Small intestine (tissue), 7 donors: Measurements from ENCODE around the gene RBM17. TPM values are rescaled to one million over a fixed set of nuclear protein-coding genes. Genes with fewer than 3 reads are reported as not detected.
A peak's percentile ranks its signal among the peaks of the same experiment; 100 is the strongest.

Experiments used
- DNase-seq, 2 donors: peaks; one replicate each; pipeline versions ENCODE4 v3.0.0 to v3.0.0-alpha.2; 2013
- FAIRE-seq: peaks from 2 replicates; lab custom pipeline; 2012; peaks lifted over from hg19 to GRCh38; lab: Jason Lieb, UNC
- H3K27ac ChIP-seq, 3 donors: one replicate each; pipeline ENCODE4 v1.5.1; 2013; ENCODE audit warnings: low read length in 2 of 3, mild to moderate bottlenecking in 2 of 3, control low read depth in 1 of 3, inconsistent platforms in 1 of 3, low read depth in 1 of 3, moderate library complexity in 1 of 3
- H3K27me3 ChIP-seq, 3 donors: one replicate each; pipeline ENCODE4 v1.6.1; 2013; ENCODE audit warnings: low read length in 3 of 3, inconsistent platforms in 1 of 3; ENCODE audit not compliant: control insufficient read depth in 3 of 3, insufficient read depth in 3 of 3
- H3K36me3 ChIP-seq, 3 donors: one replicate each; pipeline ENCODE4 v1.6.1; 2013; ENCODE audit warnings: low read length in 3 of 3, inconsistent platforms in 1 of 3, low read depth in 1 of 3, mild to moderate bottlenecking in 1 of 3, moderate library complexity in 1 of 3; ENCODE audit not compliant: control insufficient read depth in 3 of 3, insufficient read depth in 2 of 3
- H3K4me1 ChIP-seq, 3 donors: one replicate each; pipeline ENCODE4 v1.6.1; 2013; ENCODE audit warnings: low read length in 2 of 3, inconsistent platforms in 1 of 3, low read depth in 1 of 3, mild to moderate bottlenecking in 1 of 3, moderate library complexity in 1 of 3; ENCODE audit not compliant: control insufficient read depth in 3 of 3, insufficient read depth in 2 of 3
- H3K4me3 ChIP-seq, 3 donors: one replicate each; pipeline ENCODE4 v1.5.1; 2013; ENCODE audit warnings: low read length in 3 of 3, control low read depth in 1 of 3, inconsistent platforms in 1 of 3, low read depth in 1 of 3, mild to moderate bottlenecking in 1 of 3, moderate library complexity in 1 of 3
- H3K9me3 ChIP-seq, 2 donors: one replicate each; pipeline ENCODE4 v1.6.1; 2013; ENCODE audit warnings: low read depth in 1 of 2, low read length in 1 of 2; ENCODE audit not compliant: control insufficient read depth in 2 of 2, insufficient read depth in 1 of 2
- WGBS, 3 donors: extraction: QIAGEN DNeasy Blood & Tissue Kit; methylation state at CpG; one replicate each; pipeline ENCODE4 v1.1.7; 2013; 5-methylcytosine and 5-hydroxymethylcytosine counted together
- polyA plus RNA-seq, 4 donors: library from polyadenylated mRNA; stranded (reverse) in 3 of 4; unstranded in 1 of 4; fragments of 200-250 nt in 3 of 4; fragments of 120-200 nt in 1 of 4; gene quantifications; one replicate each; pipeline versions ENCODE4 v1.2.1 to v1.2.3, GENCODE V29; 2013
- donor health status: healthy with polysubstance abuse.
- donor health status: control.
- donor health status: control.
- donor health status: Bipolar disorder and iron deficiency.
- donor health status: healthy.

The RBM17 gene
- polyA plus RNA-seq, 4 donors, result 45.7 to 102 (median 73.9) TPM

DNA sequence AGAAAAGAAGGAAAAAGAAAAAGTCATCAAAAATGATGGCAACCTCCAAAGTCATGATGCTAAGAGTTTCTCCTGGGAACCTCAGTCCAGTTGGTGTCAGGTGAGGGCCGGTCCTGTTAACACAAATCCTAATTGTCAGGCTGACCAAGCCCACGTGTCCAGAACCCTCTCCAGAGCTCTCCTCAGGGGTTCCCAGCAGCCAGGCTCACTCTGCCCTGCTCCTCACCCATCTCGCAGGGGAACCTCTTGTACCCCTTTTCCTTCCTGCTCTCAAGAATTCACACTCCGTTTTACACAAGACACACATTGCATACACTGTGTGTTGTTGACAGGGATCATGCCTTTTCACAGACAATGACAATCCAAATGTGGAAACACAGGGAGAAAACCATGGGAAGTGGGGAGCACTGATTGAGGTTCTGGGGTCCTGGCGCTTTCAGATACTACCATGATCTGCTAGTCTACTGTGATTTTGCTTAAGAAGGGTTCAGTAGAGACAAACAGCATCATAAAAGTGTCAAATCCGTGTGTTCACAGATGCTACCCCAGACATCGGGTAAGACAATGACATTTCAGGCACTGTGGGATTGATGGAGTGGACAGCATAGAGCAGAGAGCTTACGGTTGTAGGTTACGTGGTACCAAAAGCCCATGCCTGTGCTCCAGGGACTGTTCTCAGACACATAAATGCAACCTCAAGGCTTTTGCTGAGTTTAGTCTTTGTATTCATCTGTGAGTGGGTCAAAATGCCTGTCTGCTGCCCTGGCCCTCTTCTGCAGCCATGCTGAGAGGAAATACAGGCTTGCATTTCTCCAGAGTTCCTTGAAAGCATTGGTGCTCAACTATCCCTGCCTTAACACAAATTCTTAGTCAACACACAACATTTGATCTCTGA lies 42.7 kb upstream of the RBM17 start:
- Histone ChIP-seq H3K27ac (no peak overlapping the region), H3K9me3 (no peaks in the 10 kb centered on the region), H3K4me1 (no peaks in the 10 kb centered on the region), H3K4me3 (no peak overlapping the region), H3K27me3 (peaks cover 0 to 11% (median 0%) of the 10 kb centered on the region in 3 donors), H3K36me3 (no peaks in the 10 kb centered on the region)
- FAIRE-seq (no peak), DNase-seq (no peak)
- 69 to 71% (median 71%) methylated on average over 9 of the region's 9 CpGs for WGBS, 3 donors

DNA sequence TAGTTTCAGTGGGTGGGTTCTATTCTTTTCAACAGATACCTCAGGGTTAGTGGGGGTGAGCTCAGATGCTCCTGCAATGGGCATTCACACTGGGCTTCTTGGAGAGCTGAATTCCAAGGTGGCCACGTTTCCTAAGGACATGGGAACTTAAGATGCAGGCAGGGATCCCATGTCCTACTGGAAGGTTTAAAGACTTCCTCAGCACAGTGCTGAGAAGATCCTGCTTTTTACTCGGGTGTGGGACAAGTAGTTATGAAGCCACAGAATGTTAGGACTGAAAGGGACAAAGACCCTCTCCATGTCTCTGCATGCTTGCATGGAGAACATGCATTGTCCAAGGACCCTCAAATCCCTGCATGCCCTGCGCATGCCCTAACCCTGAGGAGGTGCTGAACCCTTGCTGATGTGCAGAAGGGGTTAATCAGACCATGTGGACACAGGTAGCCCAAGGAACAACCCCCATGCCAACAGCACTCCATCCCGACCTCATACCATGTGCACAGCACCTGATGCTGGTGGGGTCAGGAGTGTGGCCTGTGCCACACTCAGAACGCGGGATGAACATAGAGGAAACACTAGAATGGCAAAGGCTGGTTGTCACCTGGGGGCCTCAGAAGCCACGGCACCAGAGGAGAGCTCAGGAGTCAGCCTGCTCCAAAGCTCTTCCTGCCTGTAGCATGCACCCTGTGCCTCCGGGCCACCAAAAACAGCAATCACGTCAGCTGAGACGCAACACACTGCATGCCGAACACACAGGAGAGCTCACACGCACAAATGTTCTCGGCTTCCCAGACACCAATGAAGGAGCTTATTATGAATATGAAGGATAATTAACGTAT lies 41.8 kb upstream of the RBM17 start:
- whole genome bisulfite sequencing, 3 donors, result 80 to 88% (median 82%) methylated on average over 14 of the region's 14 CpGs
- Histone ChIP-seq H3K27me3 (peaks cover 0 to 11% (median 0%) of the 10 kb centered on the region in 3 donors), H3K27ac (no peak overlapping the region), H3K4me3 (no peak overlapping the region), H3K36me3 (no peaks in the 10 kb centered on the region), H3K9me3 (no peaks in the 10 kb centered on the region), H3K4me1 (no peaks in the 10 kb centered on the region)
- FAIRE-seq (no peak), DNase-seq (no peak)

DNA sequence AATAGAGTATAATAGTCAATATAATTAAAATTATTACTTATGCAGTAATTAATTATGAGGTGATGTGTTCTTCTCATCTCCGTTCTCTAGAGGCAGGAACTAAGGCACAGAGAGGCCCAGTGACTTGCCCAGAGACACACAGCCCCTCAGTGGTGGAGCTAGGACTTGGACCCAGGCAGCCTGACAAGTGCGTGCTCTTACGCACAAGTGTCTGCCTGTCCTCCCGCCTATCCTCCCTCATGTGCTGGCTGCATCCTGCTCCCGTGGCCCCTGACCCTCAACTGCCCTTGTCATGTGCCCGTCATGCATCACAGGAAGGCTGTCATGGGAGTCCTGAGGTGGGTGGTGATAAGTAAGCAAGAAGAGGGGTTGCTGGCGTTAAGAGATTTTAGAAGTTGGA lies 41.0 kb upstream of the RBM17 start:
- DNase-seq, result no peak

DNA sequence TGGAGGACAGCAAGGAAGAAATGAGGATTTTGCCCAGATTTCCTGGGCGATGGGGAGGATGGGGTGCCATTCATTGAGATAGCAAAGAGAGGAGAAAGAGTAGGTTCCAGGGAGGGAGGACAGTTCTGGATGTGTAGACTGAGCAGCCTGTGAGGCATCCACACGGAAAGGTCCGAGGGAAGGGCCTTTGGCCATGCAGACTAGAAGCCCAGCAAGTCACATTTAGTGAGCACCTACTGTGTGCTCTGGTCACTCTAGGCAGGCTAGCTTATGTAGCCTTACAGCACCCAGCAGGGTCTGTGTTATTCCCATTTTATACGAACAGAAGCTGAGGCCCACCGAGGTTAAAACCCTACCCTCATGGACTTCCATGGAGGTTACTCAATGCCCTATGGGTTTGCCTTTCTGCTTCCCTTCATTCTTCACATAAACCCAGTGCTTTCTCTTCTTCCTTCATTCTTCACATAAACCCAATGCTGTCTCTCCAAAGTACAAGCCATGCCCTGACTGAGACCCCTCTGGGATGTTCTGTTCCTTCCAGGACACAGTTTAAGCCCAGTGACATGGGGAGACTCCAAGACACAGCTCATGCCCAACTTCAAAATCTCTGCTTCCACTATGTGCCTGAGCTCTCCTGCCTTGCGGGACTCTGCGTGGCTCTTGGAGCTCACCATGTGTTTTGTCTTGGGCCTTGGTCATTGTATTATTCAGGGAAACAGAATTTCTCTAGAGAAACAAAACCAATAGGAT lies 40.4 kb upstream of the RBM17 start:
- FAIRE-seq (no peak), DNase-seq (no peak)
- Histone ChIP-seq H3K4me1 (peaks cover 2 to 7% (median 5%) of the 10 kb centered on the region in 3 donors), H3K4me3 (no peak overlapping the region), H3K27ac (no peak overlapping the region), H3K27me3 (peaks cover 0 to 11% (median 0%) of the 10 kb centered on the region in 3 donors), H3K9me3 (no peaks in the 10 kb centered on the region), H3K36me3 (no peaks in the 10 kb centered on the region)
- WGBS, 3 donors, result 95 to 99% (median 98%) methylated on average over 7 of the region's 7 CpGs

More for the DNA sequence above, 41.0 kb upstream of the RBM17 start:
- no peaks in the 10 kb centered on the region for H3K9me3 ChIP-seq
- peaks cover 0 to 11% (median 0%) of the 10 kb centered on the region in 3 donors for H3K27me3 ChIP-seq
- H3K36me3 ChIP-seq, result no peaks in the 10 kb centered on the region
- FAIRE-seq, result no peak
- 89 to 95% (median 91%) methylated on average over 7 of the region's 7 CpGs for WGBS, 3 donors
- peaks cover 0 to 2% (median 2%) of the 10 kb centered on the region in 3 donors for H3K4me1 ChIP-seq
- no peak overlapping the region for H3K27ac ChIP-seq
- no peak overlapping the region for H3K4me3 ChIP-seq

DNA sequence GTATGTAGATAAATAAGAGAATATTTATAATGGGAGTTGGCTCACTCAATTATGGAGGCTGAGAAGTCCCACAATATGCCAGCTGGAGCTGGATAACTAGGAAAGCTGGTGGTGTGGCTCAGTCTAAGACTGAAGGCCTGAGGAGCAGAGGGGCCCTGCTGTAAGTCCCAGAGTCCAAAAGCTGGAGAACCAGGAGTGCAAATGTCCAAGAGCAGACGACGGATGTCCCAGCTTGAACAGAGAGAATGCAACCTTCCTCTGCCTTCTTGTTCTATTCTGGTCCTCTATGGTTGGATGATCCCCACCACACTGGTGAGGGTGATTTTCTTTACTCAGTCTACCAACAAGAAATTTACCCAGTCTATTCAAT lies 39.8 kb upstream of the RBM17 start:
- WGBS, 3 donors, result 91 to 96% (median 93%) methylated on average over 2 of the region's 2 CpGs
- H3K27me3 ChIP-seq, result peaks cover 0 to 11% (median 0%) of the 10 kb centered on the region in 3 donors
- no peak for FAIRE-seq
- H3K36me3 ChIP-seq, result no peaks in the 10 kb centered on the region
- no peak for DNase-seq
- H3K4me1 ChIP-seq, result peaks cover 2 to 12% (median 8%) of the 10 kb centered on the region in 3 donors
- no peak overlapping the region for H3K4me3 ChIP-seq
- H3K9me3 ChIP-seq, result no peaks in the 10 kb centered on the region
- H3K27ac ChIP-seq, result no peak overlapping the region

DNA sequence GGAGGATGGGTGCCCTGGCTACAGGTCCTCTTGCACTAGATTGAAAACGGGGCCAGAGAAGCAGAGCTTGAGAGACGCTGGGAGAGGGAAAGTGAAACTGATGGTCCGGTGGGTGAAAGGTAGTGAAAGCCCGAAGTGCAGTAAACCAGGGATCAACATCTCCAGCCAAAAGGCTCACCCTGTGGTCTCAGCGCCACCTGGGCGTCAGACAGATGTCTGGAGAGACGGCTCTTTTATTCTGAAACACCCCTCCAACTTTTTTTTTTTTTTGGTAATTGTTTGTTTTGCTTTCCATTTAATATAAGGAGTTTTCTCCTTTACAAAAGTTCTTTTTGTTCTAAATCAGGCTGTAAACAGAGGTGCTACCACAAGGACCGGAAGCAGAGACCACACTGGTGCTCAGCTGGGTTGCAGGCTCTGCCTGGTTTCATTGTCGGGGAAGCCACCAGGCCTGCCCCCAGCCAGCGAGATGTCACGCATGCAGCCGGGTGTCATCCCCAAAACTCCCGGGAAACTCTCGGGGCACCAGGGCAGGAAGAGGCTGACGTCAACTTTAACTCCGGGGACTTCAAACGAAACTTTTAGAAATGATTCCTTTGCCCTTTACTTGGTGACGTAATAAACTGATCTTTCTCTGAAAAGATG lies 37.9 kb upstream of the RBM17 start:
- peaks cover 2 to 16% (median 10%) of the 10 kb centered on the region in 3 donors for H3K4me1 ChIP-seq
- peak overlapping the region in 2 of 3 donors; percentile 24 to 42 for H3K4me3 ChIP-seq
- WGBS, 3 donors, result 2 to 5% (median 5%) methylated on average over 18 of the region's 18 CpGs
- H3K27me3 ChIP-seq, result no peaks in the 10 kb centered on the region
- FAIRE-seq (no peak), DNase-seq (peak; percentile 66 to 92)
- no peaks in the 10 kb centered on the region for H3K36me3 ChIP-seq
- H3K27ac ChIP-seq, result peak overlapping the region in 2 of 3 donors; percentile 65 to 94
- no peaks in the 10 kb centered on the region for H3K9me3 ChIP-seq

DNA sequence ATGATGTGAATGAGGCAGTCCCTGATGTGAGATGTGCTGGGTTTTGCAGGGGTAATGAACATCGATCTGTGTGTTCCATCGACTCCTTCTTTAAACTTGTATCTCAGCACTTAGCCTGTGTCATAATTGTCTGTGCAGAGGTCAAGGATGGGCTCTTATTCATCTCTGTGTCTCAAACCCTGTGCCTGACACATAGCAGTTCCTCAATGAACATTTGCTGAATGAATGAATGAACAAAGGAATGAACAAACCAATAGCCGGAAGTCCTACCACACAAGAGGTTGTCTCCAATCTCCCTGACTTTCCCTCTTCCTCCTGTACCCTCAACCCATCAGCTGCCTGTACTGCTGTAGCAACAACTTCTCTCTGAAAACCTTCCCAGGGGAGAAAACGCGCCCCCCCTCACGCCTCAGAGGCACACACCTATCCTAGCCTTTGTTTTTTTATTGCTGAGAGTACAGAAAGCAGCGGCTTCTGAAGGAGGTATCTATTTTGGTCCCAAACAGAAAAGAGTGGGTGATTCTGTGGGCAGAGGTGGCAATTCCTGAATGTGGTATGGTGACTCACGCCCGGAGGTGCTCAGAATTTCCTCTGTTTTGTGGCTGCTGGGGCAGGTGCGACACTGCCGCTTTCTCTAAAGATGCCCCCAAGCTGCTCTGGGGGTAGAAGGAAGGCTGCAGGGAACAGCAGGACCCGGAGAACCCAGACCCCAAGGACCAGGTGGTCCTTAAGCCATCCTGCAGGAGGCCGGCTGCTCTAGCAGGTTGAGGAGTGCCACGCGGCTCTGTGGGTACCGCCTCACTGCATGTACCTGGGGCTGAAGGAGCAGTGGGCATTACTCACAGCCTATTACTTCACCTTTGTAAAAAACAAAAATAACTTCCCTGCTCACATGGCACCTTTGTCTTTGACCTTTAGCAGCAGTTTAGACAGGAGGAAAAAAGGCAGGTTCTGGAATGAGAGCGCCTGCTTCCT lies 36.3 kb upstream of the RBM17 start:
- DNase-seq (peak in 1 of 2 donors; percentile 36), FAIRE-seq (no peak)
- 62 to 85% (median 69%) methylated on average over 17 of the region's 17 CpGs for WGBS, 3 donors
- Histone ChIP-seq H3K27me3 (no peaks in the 10 kb centered on the region), H3K9me3 (no peaks in the 10 kb centered on the region), H3K27ac (peak overlapping the region in 1 of 3 donors; percentile 46), H3K36me3 (no peaks in the 10 kb centered on the region), H3K4me1 (peaks cover 2 to 16% (median 10%) of the 10 kb centered on the region in 3 donors), H3K4me3 (no peak overlapping the region)
